Stimulated activated CD4-positive, alpha-beta T cell treated with anti-CD3 and anti-CD28 coated beads, Interleukin-12 subunit alpha, Interleukin-12 subunit beta, amount 100 ng/mL, for 48 hours (primary cell): ENCODE measurements around the gene AAR2.

Experiments used
- DNase-seq, 3 donors: peaks; one replicate each; pipeline ENCODE4 v3.0.0-alpha.2; 2020; ENCODE audit warnings: low read depth in 2 of 3, low spot score in 1 of 3

Gene AAR2

DNA sequence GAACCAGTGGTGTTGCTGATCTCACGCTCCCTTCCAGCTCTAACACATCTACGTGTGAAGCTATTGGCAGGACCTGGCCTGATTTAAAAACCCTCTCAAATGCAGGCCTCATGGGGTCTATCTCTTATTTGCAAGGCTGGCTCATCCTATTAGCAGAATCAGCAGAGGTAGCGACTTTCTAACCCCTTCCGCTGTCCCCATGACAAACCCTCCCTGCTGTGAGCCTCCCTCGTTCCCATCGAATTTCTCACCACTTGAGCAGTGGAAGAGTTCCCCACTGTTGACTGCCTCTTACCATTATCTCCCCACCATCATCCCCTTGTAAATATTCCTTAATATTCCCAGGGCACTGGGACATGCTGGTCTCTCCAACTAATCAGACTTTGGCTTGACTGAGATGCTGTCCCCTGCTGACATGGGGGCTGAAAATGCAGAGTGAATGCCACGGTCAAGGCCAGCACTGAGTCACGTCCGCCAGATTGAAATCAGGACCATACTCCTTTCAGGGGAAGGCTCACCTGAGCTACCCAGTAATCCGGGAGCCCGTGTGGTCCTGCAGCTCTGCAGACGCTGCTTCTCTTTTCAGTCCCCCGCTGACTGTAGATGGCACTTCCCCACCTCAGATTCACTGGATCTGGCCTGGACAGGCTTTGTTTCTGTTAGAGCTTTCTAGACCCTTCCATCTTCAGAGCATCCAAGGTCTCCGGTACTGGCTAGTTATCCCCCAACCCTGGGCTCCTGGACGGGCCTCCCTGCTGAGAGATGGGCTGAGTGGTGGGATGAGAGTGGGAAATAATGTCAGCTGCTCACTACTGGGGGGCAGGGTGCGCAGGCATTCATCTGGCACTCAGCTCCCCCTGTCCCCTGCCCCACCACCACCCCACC lies 23.1 kb downstream of the AAR2 start:
- no peak for DNase-seq

DNA sequence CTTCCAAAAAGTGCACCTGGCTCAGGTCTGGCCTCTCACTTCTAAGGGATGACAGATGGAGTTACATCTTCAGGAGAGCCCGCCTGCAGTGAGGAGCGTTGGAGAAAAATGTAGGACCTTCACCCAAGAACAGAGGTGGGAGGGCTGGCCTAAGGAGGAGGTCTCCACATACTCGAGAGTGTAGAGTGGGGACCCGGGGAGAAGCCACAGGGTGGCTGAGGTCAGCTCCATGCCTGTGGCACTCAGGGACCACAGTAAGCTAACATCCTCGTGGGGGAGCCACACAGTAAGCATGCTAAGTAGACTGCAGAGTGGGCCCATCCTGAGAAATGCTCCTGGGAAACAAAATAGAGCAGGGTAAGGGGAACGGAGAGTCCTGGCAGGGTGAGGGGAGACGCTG lies 24.0 kb downstream of the AAR2 start:
- DNase-seq = no peak

DNA sequence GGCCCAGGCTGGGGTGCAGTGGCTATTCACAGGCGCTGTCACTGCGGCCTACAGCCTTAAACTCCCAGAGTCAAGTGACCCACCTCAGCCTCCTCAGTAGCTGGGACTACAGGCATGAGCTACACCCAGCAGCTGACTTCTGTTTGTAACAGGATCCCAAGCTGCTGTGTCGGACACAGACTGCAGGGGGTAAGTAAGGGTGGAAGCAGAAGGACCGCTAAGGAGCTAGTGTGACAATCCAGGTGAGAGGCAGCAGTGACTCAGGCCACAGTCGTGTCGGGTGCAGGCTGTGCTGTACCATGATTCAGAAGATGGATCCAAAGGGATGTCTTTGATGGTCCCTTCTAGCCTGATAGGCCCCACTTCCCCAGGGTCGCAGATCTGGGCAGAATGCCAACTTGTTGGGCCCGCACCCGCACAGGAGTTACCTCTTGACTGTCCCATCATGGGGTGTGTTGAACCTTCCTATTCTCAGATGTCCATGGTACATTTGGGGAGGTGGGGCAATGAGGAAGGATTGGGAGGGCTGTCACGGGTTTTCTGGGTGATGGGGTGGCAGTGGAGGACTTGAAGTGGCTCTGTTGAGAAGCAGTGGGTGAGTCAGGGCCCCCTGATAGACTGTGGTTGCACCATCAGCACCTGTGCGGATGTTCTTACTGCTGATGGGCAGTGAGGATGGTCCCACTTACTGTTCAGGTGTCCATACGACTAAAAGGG lies 25.3 kb downstream of the AAR2 start:
- DNase-seq = no peak

DNA sequence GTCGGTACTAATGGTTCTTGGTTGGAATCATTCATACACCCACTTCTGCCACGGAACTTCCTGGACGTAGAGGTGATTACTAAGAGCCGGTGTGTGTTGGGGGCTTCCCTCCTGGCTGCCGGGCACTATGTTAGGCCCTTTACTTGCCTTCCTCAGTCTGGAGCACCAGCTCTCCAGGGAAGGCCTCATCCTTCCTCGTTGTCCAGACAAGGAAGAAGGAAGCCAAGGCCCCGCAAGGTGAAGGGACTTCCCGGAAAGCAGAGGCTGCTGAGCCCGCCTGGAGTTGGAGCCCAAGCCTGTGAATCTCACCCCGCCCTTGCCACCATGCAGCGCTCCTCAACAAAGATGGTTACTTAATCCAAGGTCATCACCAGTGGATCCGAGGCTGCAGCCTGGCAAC lies 26.2 kb downstream of the AAR2 start:
- DNase-seq = no peak

DNA sequence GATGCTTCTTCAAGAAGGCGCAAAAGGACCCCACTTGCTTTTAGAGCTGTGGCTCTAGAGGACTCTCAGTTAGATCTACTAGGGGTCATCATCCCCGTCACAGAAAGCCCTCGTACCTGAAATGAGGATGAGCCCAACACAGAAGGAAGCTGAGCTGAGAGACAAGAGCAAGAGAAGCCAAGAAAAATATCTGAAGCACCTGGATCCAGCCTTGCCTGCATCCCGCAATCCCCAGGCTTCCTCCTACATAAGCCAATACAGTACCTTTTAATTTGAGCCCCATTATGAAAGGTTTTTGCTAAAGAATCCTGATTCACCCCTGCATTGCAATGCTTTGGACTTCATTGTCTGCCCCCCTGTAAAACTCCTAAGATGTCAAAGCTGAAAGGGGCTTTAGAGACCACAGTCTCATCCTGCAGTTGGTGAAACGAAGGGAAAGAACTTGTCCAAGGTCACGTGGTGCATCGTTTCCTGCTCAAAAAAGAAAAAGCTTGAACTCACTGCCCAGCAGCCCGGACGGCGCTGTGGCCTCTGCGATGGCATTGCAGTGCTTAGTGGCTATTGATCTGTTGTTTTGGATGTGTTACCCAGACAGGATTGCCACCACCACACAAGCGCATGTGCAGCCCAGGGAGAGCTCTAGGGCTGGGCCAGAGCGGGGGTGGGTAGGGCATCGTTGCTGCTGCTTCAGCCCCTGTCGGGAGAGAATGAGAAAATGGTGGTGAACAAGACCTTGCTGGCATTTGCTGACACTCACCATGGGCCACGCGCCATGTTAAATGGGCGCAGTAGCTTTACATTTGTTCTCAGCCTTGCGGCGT lies 28.4 kb downstream of the AAR2 start:
- no peak for DNase-seq

DNA sequence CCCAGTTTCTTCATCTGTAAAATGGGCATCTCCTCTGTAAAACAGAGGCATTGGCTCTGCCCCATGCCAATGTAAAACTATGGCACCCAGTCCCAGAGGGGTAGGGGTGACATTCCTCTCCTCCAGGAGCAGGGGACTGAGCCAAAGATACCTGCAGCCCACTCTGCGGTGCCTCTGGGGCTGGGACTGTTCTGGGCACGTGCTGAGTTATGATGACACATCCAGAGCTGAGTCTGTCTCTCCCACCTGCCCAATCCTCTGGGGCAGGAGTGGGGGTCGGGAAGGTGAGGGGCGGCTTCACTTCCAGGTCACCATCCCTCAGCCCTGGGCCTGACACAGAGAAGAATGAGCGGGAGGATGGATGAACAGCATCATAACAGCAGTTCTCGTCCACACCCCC lies 29.9 kb downstream of the AAR2 start:
- DNase-seq = no peak

DNA sequence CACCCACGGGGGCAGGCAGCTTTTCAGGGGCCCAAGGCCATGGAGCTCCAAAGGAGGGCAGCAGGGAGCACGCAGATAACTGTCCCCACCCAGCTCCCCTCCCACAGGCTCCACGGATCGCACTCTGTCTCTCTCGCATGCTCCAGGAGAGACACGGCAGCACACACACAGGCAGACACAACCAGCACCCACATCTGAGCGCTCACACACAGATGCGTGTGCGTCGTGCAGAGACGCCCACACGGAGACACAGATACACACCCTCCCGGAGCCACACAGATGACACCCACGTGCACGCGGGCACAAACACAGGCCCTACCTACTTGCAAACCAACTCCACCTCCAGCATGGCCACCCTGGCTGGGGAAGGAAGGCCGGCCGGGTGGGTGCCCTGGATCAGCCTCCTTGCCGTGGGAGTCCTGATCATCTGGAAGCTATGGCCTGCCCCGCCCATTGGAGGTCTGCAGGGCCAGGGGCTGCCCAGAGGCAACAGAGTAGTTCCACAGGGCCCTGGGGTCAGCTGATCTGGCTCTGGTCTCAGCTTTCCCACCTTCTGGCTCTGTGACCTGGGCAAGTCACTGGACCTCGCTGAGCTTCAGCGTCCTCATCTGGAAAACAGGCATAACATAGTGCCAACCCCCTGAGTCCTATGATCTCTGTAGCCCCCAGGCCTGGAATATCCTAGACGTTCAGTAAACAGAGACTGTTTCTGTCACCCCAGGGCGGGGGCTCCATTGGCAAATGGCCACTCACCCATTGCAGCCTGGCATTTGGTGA lies 31.5 kb downstream of the AAR2 start:
- DNase-seq = no peak

DNA sequence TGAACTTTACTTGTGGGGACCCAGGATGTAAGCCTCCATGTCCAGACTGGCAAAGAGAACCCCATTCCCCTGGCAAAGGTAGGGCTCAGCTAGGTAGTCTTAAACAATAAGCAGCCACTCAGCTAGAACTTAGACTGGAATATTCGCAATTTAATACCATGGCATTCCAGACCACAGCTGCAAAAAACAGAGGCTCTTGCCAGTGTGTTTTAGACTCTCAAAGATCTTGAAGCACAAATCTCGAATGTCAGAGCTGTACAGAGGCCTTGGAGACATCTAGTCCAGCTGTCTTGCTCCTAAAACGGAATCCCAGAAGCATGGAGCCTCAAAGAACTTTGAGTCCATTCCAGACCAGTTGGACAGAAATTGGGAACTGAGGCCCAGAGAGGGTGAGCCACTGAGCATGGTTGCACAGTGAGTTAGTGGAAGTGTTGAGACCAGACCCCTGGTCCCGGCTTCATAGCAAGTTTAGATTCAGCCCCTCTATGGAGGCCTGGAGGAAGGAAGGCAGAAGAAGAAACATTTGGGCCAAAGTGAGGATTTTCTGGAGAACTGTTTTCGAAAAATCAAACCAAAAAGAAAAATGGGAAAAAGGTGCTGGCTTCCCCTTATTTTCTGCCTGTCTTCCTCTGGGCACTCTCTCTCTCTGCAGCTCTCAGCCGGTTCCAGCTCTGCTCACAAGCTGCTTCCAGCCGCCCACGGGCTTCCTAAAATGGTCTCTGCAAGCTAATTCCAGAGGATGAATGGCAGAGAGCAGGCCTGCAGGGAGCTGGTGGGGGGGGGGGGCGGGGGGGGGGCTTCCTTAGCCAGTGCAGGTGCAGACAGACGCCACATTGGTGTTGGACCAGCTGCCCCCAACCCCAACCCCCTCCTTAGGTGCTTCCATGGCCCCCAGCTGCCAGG lies 32.4 kb downstream of the AAR2 start:
- DNase-seq = no peak

DNA sequence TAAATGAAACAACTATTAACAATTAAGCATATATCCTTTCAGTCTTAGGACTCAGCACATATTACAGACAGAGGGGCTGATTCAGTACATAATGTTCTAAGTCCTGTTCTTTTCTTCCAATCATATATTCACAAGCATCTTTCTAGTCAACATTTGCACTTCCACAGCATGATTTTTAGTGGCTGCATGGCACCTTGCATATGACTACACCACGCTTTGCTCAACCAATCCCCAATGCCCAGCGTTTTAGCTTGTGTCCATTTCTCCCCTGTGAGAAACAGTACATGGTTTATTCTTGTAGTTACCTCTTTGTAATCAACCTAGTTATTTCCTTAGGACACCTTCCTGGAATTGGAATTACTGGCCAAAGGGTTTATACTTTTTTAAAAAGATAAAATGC lies 33.2 kb downstream of the AAR2 start:
- no peak for DNase-seq

DNA sequence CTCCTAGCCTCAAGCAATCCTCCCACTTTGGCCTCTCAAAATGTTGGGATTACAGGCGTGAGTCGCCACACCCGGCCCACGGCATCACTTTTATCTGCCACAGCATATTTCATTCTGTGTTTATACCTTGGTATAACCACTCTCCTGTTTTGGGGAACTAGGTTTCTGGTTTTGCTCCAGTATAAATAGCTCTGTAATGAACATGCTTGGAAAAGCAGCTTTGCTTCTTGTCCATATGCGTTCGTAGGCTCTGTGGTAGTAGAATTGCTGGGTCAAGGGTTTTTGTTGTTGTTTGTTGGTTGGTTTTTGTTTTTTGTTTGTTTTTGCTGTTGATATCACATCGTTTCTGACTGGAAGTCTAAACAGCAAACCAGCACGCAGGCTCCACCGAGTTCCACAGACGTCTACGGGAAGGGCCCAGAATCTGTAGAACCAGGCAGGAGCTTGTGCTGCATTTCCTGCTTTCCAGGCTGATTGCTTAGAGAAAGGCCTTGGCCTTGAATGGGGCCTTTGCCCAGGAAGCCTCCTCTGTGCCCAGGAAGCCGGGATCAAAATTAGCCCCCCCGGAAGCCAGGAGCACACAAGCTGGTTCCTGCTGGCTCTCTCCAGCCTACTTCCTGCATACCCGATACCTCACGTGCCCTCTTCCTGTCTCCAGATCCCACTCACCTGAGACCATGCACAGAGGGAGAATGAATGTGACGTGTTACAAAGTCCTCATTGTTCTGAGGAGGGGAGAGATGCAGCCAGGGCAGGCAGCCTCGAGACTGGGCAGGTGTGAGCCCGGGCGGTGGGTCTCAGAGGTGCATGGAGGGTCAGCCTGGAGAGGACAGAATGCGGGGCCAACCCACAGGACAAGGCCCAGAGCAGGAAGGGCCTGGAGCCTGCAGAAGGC lies 34.7 kb downstream of the AAR2 start:
- no peak for DNase-seq

DNA sequence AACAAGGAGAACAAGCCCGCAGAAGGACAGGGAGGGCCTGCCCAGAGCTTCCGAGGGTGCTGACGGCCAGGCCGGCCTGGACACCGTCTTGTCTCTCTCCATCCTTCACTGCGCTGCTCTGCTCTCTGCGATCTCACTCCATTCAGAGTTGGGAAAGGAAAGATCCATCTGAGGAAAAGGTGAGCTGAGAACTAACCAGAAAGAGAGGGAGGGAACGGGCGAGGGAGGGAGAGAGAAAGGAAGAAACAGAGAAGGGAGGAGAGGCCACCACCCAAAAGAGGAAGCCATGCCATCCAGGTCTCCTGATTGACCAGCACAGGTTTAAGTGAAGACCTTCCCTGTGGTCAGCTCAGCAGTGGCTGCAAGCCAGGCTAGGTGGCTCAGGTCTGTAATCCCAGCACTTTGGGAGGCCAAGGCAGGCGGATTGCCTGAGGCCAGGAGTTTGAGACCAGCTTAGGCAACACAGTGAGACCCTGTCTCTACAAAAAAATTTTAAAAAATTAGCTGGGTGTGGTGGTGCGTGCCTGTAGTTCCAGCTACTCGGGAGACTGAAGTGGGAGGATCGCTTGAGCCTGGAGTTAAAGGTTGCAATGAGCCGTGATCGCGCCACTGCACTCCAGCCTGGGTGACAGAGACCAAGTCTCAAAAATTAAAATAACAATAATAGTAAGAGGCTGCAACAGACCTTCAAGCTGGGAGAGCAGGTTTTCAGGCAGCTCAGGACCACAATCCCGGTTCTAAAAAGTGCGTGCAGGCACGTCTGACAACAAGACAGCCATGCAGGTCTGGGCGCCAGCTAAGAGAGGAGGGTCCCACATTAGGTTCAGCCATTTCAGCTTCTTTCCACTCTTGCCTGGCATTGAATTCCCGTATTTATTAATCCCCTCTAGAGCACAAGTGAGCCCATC lies 35.6 kb downstream of the AAR2 start:
- no peak for DNase-seq

DNA sequence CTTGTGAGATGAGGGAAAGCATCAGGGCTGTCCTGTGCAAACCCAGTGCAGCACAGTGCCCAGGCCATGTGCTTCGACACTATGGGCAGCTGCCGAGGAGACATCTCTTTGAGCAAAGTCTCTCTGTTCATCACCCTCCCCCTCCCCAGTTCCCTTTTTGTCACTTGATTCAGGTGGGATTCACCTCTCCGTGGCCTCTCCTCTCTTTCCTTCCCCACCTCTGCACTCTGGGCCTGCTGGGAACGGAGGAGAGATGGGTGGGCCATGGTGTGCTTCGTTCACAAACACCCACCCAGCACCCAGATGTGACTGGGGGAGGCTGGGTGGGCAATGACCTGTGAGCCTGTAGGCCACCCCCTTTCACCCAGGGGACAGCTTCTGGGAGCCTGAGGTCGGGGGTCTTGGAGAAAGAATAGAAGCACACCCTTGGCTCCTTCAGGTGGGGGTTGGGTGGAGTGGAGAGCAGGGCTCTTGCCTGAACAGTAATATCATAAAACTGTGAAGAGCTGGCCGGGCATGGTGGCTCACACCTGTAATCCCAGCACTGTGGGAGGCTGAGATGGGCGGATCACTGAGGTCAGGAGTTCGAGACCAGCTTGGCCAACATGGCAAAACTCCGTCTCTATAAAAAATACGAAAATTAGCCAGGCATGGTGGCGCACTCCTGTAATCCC lies 36.4 kb downstream of the AAR2 start:
- no peak for DNase-seq

DNA sequence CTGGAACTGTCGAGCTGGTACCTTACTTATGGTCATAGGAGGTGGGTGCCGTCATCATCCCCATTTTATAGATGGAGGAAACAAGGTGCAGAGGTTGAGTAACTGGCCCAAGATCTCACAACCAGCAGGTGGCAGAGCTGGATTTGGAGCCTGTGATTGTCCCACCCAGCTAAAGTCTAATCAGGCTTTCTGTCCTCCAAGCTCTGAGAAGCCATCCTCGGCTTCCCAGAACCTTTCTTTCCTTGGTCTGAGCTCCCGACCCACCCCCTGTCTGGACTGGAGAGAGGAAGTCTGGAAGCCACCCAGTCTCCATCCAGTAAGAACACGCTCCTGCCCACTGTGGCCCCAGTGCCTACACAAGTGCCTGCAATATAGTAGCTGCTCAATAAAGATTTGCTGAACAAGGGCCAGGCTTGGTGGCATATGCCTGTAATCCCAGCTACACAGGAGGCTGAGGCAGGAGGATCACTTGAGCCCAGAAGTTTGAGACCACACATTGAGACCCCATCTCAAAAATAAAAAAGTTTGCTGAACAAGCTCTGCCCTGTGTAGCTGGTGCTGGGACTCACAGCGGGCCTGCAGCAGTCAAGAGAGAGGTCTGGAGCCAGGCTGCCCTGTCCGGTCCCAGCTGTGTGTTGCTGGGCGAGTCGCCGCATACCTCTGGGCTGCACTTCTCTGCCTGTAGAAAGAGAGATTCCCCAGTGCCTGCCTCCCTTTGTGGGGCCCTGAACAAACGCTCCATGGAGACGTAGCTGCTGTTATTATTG lies 37.3 kb downstream of the AAR2 start:
- no peak for DNase-seq

DNA sequence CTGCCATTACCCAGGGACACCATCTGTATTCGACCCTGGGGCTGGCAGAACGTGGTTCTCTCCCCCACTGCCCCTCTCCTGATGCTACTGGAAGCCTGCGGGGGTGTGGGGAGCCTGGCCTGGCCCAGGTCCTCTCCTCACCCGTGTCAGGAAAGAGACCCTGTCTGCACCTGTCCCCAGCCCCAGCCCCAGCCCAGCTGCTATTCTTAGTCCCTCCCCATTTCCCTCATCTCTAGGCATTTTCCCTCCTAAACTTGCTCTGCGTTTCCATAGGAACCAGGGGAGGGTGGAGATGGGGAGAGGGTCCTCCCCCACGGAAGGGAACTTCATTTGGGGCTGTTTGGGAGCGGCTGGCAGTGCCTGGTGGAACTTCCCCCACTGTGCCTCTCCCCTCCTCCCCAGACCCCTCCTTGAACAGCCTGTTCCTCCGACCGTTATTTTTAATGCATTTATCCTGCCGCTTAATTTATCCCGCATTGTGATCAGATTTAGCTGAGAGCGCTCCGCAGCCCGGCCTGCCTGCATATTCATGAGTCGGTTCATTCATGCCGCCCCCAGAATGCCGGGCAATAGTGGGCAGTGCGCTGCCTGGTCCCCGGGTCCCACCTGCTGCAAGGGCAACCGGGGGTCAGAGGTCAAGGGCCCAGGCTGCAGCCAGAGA lies 38.0 kb downstream of the AAR2 start:
- no peak for DNase-seq

DNA sequence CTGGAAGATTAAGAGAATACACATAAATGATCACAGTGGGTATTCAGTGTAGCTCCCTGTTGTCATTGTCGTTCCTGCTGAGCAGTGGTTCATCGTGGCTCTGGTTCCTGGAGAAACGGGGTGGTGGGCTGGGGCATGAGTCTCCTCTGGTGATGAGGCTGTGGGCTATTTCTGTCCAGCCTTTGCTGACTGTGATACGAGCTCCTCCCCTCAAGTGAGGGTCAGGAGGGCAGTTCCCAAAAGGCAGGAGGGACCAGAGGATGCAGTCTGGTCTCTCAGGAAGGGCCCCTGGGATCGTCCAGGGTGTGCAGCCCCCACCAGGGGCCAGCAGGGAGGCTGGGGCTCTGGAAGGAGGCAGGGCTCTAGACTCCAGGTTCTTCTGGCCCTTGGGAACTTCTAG lies 38.7 kb downstream of the AAR2 start:
- no peak for DNase-seq
